B cell (primary cell): ENCODE results near the gene CAPZA2. TPM values are rescaled to one million over a fixed set of nuclear protein-coding genes. Genes with fewer than 3 reads are reported as not detected.

Source experiments
- ATAC-seq: fragments of 200-7000 bp; cut with Tn5 transposase; one replicate; pipeline ENCODE4 v1.10.0; 2021; ENCODE audit warnings: low read depth, mild to moderate bottlenecking, moderate number of reproducible peaks, moderate library complexity
- CTCF ChIA-PET: fragments of 350-600 bp; sonication (Branson Sonifier 250); formaldehyde crosslinking; loops from one replicate; lab custom pipeline; 2021; ENCODE audit warnings: antibody characterized with exemption, inconsistent platforms; lab: Charles Lee
- POLR2A ChIA-PET: fragments of 350-600 bp; sonication (Branson Sonifier 250); formaldehyde crosslinking; loops from one replicate; lab custom pipeline; 2021; ENCODE audit warnings: antibody characterized with exemption; lab: Charles Lee
- DNase-seq: peaks from one replicate; pipeline ENCODE4 v3.0.0; 2013
- H2AFZ ChIP-seq: 2 replicates; pipeline ENCODE4 v1.6.1; 2012; ENCODE audit warnings: mild to moderate bottlenecking, low read depth, low read length; ENCODE audit not compliant: insufficient read depth, poor library complexity, severe bottlenecking
- H3K27ac ChIP-seq, 2 donors: 1 replicate in 1 of 2; 2 replicates in 1 of 2; pipeline ENCODE4 v1.5.1; 2012 to 2013; ENCODE audit warnings: low read length in 2 of 2, mild to moderate bottlenecking in 2 of 2, moderate library complexity in 1 of 2
- H3K27me3 ChIP-seq, 4 experiments: fragments of 200-600 bp in 1 of 4; sonication (generic) in 1 of 4; replicated peaks in 1 of 4; 1 replicate in 2 of 4; 2 replicates in 2 of 4; pipeline versions ENCODE4 v1.6.1 to v1.7.0; 2013 to 2016; ENCODE audit warnings: low read length in 3 of 4, mild to moderate bottlenecking in 2 of 4, mixed read lengths in 1 of 4, moderate library complexity in 1 of 4; ENCODE audit not compliant: insufficient read depth in 4 of 4, control insufficient read depth in 3 of 4; ENCODE audit errors: control extremely low read depth in 1 of 4
- H3K36me3 ChIP-seq, 2 experiments: replicated peaks in 1 of 2; 1 replicate in 1 of 2; 2 replicates in 1 of 2; pipeline versions ENCODE4 v1.6.1 to v1.7.1; 2013; ENCODE audit warnings: low read length in 1 of 2; ENCODE audit not compliant: insufficient read depth in 2 of 2, control insufficient read depth in 1 of 2; ENCODE audit errors: control extremely low read depth in 1 of 2, extremely low read depth in 1 of 2
- H3K4me1 ChIP-seq, 2 donors: fragments of 200-600 bp in 1 of 2; sonication (generic) in 1 of 2; 1 replicate in 1 of 2; 2 replicates in 1 of 2; pipeline versions ENCODE4 v1.5.1 to v1.6.1; 2013 to 2017; ENCODE audit warnings: low read length in 2 of 2; ENCODE audit not compliant: control insufficient read depth in 2 of 2, insufficient read depth in 2 of 2
- H3K4me2 ChIP-seq: replicated peaks from 2 replicates; pipeline ENCODE3; 2012; ENCODE audit warnings: mild to moderate bottlenecking, low read depth, low read length; ENCODE audit not compliant: poor library complexity, severe bottlenecking
- H3K4me3 ChIP-seq, 5 experiments: fragments of 200-600 bp in 1 of 5; sonication (generic) in 1 of 5; 1 replicate in 3 of 5; 2 replicates in 2 of 5; pipeline versions ENCODE4 v1.5.1 to v1.7.0; 2011 to 2016; ENCODE audit warnings: low read length in 4 of 5, mild to moderate bottlenecking in 4 of 5, low read depth in 2 of 5, control low read depth in 1 of 5, moderate library complexity in 1 of 5; ENCODE audit not compliant: insufficient read depth in 1 of 5; ENCODE audit errors: control extremely low read depth in 1 of 5, extremely low read depth in 1 of 5
- H3K79me2 ChIP-seq: fragments of 200-600 bp; sonication (generic); one replicate; pipeline ENCODE4 v1.6.0; 2016; ENCODE audit warnings: low read length; ENCODE audit not compliant: control insufficient read depth, insufficient read depth
- H3K9ac ChIP-seq: fragments of 200-600 bp; sonication (generic); 2 replicates; pipeline ENCODE4 v1.6.1; 2017; ENCODE audit warnings: mild to moderate bottlenecking, low read length, moderate library complexity
- H3K9me3 ChIP-seq, 3 donors: one replicate each; pipeline versions ENCODE4 v1.6.1 to v1.7.1; 2013; ENCODE audit warnings: low read length in 2 of 3; ENCODE audit not compliant: control insufficient read depth in 2 of 3, insufficient read depth in 1 of 3; ENCODE audit errors: control extremely low read depth in 1 of 3
- H4K20me1 ChIP-seq: 2 replicates; pipeline ENCODE4 v1.6.0; 2012; ENCODE audit warnings: mild to moderate bottlenecking, low read length; ENCODE audit not compliant: insufficient read depth, control insufficient read depth, poor library complexity, severe bottlenecking
- H3K27ac Mint-ChIP-seq: one replicate; pipeline ENCODE4 v1.8.0; 2021; ENCODE audit warnings: mixed read lengths
- H3K27me3 Mint-ChIP-seq: one replicate; pipeline ENCODE4 v1.8.0; 2021; ENCODE audit warnings: mixed read lengths
- H3K4me1 Mint-ChIP-seq: one replicate; pipeline ENCODE4 v1.8.0; 2021; ENCODE audit warnings: mixed read lengths
- H3K4me3 Mint-ChIP-seq: one replicate; pipeline ENCODE4 v1.8.0; 2021; ENCODE audit warnings: mixed read lengths
- H3K9me3 Mint-ChIP-seq: one replicate; pipeline ENCODE4 v1.8.0; 2022; ENCODE audit warnings: mixed read lengths; ENCODE audit not compliant: insufficient read depth
- EZH2 ChIP-seq: IDR thresholded peaks from 2 replicates; pipeline ENCODE4 v1.6.1; 2012; ENCODE audit warnings: borderline replicate concordance, low read depth, mild to moderate bottlenecking, moderate library complexity, low read length; ENCODE audit not compliant: insufficient read depth, poor library complexity, severe bottlenecking
- WGBS: methylation state at CpG from one replicate; pipeline ENCODE4 v1.1.5; 2013; ENCODE audit warnings: missing lambda C conversion rate; ENCODE audit not compliant: insufficient coverage; 5-methylcytosine and 5-hydroxymethylcytosine counted together
- intact Hi-C: fragments of 100-400 bp; cut with micrococcal nuclease; formaldehyde crosslinking; loops from one replicate; pipeline ENCODE4 v1.10.0; 2022
- polyA plus RNA-seq: library from polyadenylated mRNA; depleted of rRNA; stranded (reverse); fragments of >200 nt; gene quantifications from 2 replicates; pipeline ENCODE4 v1.2.3, GENCODE V29; 2012
- total RNA-seq, 2 donors: library from RNA; stranded (reverse); fragments of 120-200 nt in 1 of 2; gene quantifications; 1 replicate in 1 of 2; 2 replicates in 1 of 2; pipeline versions ENCODE4 v1.2.3 to v1.2.4, GENCODE V29; 2013 to 2022
- TF ChIP-seq, protein P1 (sequence below): fragments of 200-600 bp; IDR thresholded peaks from one replicate; pipeline ENCODE4 v1.8.0; 2022; ENCODE audit warnings: antibody characterized with exemption, mild to moderate bottlenecking

CAPZA2 gene
- total and polyA plus RNA-seq, 2 donors (not counting 1 experiment from before 2014, with no cell fraction given): 15.0 to 79.0 TPM

DNA sequence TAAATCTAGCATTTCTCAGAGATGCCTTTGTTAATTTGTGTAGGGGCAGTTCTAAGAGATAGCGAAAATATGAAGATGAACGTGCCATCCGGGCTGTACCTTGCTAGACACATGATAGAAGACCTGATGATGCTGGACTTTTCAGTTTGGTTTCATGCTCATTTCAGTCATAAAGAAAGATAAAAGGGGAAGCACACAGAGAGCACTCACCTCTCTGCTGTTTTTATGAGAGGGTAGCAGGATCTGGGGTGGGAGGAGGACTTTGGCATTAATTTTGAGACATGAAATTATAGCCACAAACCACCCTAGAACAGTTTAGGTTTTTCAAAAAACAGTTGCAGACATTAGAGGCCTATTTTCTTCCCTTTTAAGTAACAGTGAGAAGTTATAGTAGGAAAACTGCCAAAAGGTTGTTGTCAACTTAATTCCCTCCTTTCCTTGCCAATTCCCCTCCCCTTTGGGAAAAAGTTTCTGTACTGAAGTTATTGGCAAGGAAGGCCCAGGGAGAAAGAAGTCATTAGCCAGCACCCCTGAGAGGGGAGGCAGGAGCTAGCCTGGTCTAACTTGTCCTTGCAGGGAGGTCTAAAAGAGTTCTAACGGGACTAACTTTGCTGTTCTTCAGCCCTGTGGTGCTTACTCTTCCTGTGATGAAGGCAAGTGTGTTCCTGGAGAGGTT lies 93.6 kb downstream of the CAPZA2 start:
- Mint-ChIP-seq H3K4me1 (peaks cover 20% of the 10 kb centered on the region), H3K27me3 (peaks cover 3% of the 10 kb centered on the region), H3K4me3 (peak overlapping the region; percentile 36), H3K27ac (no peak overlapping the region), H3K9me3 (no peaks in the 10 kb centered on the region)
- no peaks in the 10 kb centered on the region for H4K20me1 ChIP-seq
- WGBS: 85% methylated on average over 2 of the region's 4 CpGs
- DNase-seq (peak; percentile 40), ATAC-seq (peak; percentile 18)
- H3K27me3 ChIP-seq: peaks cover 0 to 16% (median 2%) of the 10 kb centered on the region in 4 experiments
- no peak overlapping the region for H3K9ac ChIP-seq
- no peak overlapping the region for H2AFZ ChIP-seq
- H3K4me3 ChIP-seq: no peak overlapping the region
- no peaks in the 10 kb centered on the region for H3K36me3 ChIP-seq
- TF ChIP-seq, protein P1, sequence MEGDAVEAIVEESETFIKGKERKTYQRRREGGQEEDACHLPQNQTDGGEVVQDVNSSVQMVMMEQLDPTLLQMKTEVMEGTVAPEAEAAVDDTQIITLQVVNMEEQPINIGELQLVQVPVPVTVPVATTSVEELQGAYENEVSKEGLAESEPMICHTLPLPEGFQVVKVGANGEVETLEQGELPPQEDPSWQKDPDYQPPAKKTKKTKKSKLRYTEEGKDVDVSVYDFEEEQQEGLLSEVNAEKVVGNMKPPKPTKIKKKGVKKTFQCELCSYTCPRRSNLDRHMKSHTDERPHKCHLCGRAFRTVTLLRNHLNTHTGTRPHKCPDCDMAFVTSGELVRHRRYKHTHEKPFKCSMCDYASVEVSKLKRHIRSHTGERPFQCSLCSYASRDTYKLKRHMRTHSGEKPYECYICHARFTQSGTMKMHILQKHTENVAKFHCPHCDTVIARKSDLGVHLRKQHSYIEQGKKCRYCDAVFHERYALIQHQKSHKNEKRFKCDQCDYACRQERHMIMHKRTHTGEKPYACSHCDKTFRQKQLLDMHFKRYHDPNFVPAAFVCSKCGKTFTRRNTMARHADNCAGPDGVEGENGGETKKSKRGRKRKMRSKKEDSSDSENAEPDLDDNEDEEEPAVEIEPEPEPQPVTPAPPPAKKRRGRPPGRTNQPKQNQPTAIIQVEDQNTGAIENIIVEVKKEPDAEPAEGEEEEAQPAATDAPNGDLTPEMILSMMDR: no peak
- no peak for TF ChIP-seq EZH2
- H3K27ac ChIP-seq: no peak overlapping the region
- peaks cover 12 to 13% of the 10 kb centered on the region in 2 donors for H3K4me1 ChIP-seq
- intact Hi-C loops: loop anchor here (10.0 kb wide), 1 partner anchor 431 kb away; the partner anchor contains the start of gene CAV1
- POLR2A ChIA-PET: no interaction called here
- no peaks in the 10 kb centered on the region for H3K79me2 ChIP-seq
- no peaks in the 10 kb centered on the region for H3K9me3 ChIP-seq
- CTCF ChIA-PET: interaction anchor here (1.4 kb wide), 1 partner anchor 172 kb away, joined by 4 read pairs; no protein-coding TSS in a partner anchor
- H3K4me2 ChIP-seq: no peak overlapping the region

DNA sequence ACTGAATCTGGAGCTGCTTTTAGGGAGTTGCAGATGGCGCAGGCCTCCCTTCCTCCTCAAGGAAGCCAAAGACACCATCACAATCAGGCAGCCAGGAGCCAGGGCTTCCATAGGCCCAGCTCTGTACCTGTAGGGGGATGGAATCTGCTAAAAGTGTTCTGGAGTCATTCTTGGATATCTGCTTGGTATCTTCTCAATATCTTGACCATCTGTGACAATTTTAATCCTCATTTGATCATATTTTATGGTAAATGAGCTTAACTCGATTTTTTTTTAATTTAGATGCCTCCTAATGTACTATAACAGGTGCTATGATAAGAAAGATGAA lies 94.1 kb downstream of the CAPZA2 start:
- H3K27ac ChIP-seq: no peak overlapping the region
- Mint-ChIP-seq H3K27ac (no peak overlapping the region), H3K27me3 (peaks cover 3% of the 10 kb centered on the region), H3K4me1 (peaks cover 20% of the 10 kb centered on the region), H3K9me3 (no peaks in the 10 kb centered on the region), H3K4me3 (no peak overlapping the region)
- peaks cover 12 to 13% of the 10 kb centered on the region in 2 donors for H3K4me1 ChIP-seq
- WGBS: no CpG with 5 or more reads among the region's 2 CpGs
- no peaks in the 10 kb centered on the region for H4K20me1 ChIP-seq
- no peaks in the 10 kb centered on the region for H3K36me3 ChIP-seq
- ChIA-PET CTCF (interaction anchor here (1.4 kb wide), 1 partner anchor 171 kb away, joined by 4 read pairs; no protein-coding TSS in a partner anchor), POLR2A (no interaction called here)
- no peaks in the 10 kb centered on the region for H3K9me3 ChIP-seq
- H3K9ac ChIP-seq: no peak overlapping the region
- peaks cover 0 to 16% (median 2%) of the 10 kb centered on the region in 4 experiments for H3K27me3 ChIP-seq
- no peak overlapping the region for H3K4me3 ChIP-seq
- DNase-seq (no peak), ATAC-seq (no peak)
- no peaks in the 10 kb centered on the region for H3K79me2 ChIP-seq
- TF ChIP-seq, protein P1: no peak
- no peak for TF ChIP-seq EZH2
- intact Hi-C loops: loop anchor here (10.0 kb wide), 1 partner anchor 432 kb away; the partner anchor contains the start of gene CAV1
- no peak overlapping the region for H2AFZ ChIP-seq
- H3K4me2 ChIP-seq: no peak overlapping the region
